Breast epithelium (tissue), 3 donors: ENCODE data around the gene CRNN.

ENCODE experiments used
- POLR2A ChIP-seq: fragments of 450-650 bp; IDR thresholded peaks from one replicate; pipeline ENCODE4 v1.6.1; 2016; ENCODE audit warnings: antibody characterized with exemption, mild to moderate bottlenecking, moderate library complexity
- POLR2AphosphoS5 ChIP-seq, 3 donors: sonication (generic); formaldehyde crosslinking; IDR thresholded peaks; one replicate each; pipeline ENCODE4 v1.6.1; 2017; ENCODE audit warnings: antibody characterized with exemption in 3 of 3
- TF ChIP-seq, protein P1 (sequence below), 3 donors: fragments of 450-650 bp; IDR thresholded peaks; one replicate each; pipeline ENCODE4 v1.5.1; 2016 to 2017; ENCODE audit warnings: antibody characterized with exemption in 3 of 3, mild to moderate bottlenecking in 3 of 3, moderate library complexity in 3 of 3

GRCh38 chr1:152419917-152420316 is 5.9 kb upstream of the CRNN start:
- TF ChIP-seq, protein P1, sequence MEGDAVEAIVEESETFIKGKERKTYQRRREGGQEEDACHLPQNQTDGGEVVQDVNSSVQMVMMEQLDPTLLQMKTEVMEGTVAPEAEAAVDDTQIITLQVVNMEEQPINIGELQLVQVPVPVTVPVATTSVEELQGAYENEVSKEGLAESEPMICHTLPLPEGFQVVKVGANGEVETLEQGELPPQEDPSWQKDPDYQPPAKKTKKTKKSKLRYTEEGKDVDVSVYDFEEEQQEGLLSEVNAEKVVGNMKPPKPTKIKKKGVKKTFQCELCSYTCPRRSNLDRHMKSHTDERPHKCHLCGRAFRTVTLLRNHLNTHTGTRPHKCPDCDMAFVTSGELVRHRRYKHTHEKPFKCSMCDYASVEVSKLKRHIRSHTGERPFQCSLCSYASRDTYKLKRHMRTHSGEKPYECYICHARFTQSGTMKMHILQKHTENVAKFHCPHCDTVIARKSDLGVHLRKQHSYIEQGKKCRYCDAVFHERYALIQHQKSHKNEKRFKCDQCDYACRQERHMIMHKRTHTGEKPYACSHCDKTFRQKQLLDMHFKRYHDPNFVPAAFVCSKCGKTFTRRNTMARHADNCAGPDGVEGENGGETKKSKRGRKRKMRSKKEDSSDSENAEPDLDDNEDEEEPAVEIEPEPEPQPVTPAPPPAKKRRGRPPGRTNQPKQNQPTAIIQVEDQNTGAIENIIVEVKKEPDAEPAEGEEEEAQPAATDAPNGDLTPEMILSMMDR (IDR thresholded peaks at IDR 0.05), result no peak
- TF ChIP-seq POLR2A, result no peak
- no peak for TF ChIP-seq POLR2AphosphoS5 (IDR thresholded peaks at IDR 0.05)
